Mesenchymal stem cell (in vitro differentiated cells and primary cell): ENCODE data around the gene POTEI.
"Not testable (repeated sequence)": the region's sequence is repeated elsewhere in the genome, so short reads cannot be mapped to it uniquely, and the experiment has no call there.

Experiments
- DNase-seq: peaks from one replicate; pipeline ENCODE4 v3.0.0-alpha.2; 2013
- H2AFZ ChIP-seq: one replicate; pipeline ENCODE4 v1.6.1; 2013; ENCODE audit warnings: low read depth, mild to moderate bottlenecking, control low read depth, inconsistent platforms, low read length, moderate library complexity
- H2AK5ac ChIP-seq: 2 replicates; pipeline ENCODE4 v1.6.1; 2013; ENCODE audit warnings: low read length, moderate library complexity, mild to moderate bottlenecking, inconsistent platforms; ENCODE audit not compliant: severe bottlenecking
- H2BK120ac ChIP-seq: one replicate; pipeline ENCODE4 v1.6.1; 2013; ENCODE audit warnings: low read depth, mild to moderate bottlenecking, inconsistent platforms, low read length, moderate library complexity
- H2BK12ac ChIP-seq, 2 experiments: one replicate each; pipeline ENCODE4 v1.6.1; 2013; ENCODE audit warnings: inconsistent platforms in 2 of 2, low read length in 2 of 2, mild to moderate bottlenecking in 2 of 2, moderate library complexity in 2 of 2, control low read depth in 1 of 2
- H2BK15ac ChIP-seq: one replicate; pipeline ENCODE4 v1.6.1; 2013; ENCODE audit warnings: mild to moderate bottlenecking, low read depth, inconsistent platforms; ENCODE audit not compliant: poor library complexity, severe bottlenecking
- H2BK5ac ChIP-seq: 2 replicates; pipeline ENCODE4 v1.6.1; 2013; ENCODE audit warnings: low read depth, mild to moderate bottlenecking, low read length, control low read depth, inconsistent platforms; ENCODE audit not compliant: poor library complexity, severe bottlenecking
- H3K14ac ChIP-seq, 2 experiments: one replicate each; pipeline ENCODE4 v1.6.1; 2013; ENCODE audit warnings: inconsistent platforms in 2 of 2, low read length in 2 of 2, control low read depth in 1 of 2, mild to moderate bottlenecking in 1 of 2, moderate library complexity in 1 of 2
- H3K18ac ChIP-seq, 2 experiments: one replicate each; pipeline ENCODE4 v1.6.1; 2013; ENCODE audit warnings: inconsistent platforms in 2 of 2, low read length in 2 of 2, control low read depth in 1 of 2, low read depth in 1 of 2, mild to moderate bottlenecking in 1 of 2
- H3K23ac ChIP-seq, 2 experiments: one replicate each; pipeline ENCODE4 v1.6.1; 2013; ENCODE audit warnings: inconsistent platforms in 2 of 2, low read length in 2 of 2, mild to moderate bottlenecking in 2 of 2, moderate library complexity in 2 of 2, control low read depth in 1 of 2
- H3K27ac ChIP-seq: 2 replicates; pipeline ENCODE4 v1.5.1; 2013; ENCODE audit warnings: mild to moderate bottlenecking, moderate library complexity, low read length, control low read depth, inconsistent platforms; ENCODE audit not compliant: poor library complexity, severe bottlenecking
- H3K27me3 ChIP-seq, 2 experiments: 2 replicates each; pipeline versions ENCODE4 v1.6.1 to v1.7.0; 2013; ENCODE audit warnings: low read length in 2 of 2, mild to moderate bottlenecking in 2 of 2, moderate library complexity in 2 of 2, control low read depth in 1 of 2, inconsistent platforms in 1 of 2; ENCODE audit not compliant: control insufficient read depth in 1 of 2, insufficient read depth in 1 of 2
- H3K36me3 ChIP-seq, 2 experiments: 2 replicates each; pipeline versions ENCODE4 v1.6.1 to v1.7.0; 2013; ENCODE audit warnings: low read length in 2 of 2, control low read depth in 1 of 2, inconsistent platforms in 1 of 2, low read depth in 1 of 2, mild to moderate bottlenecking in 1 of 2; ENCODE audit not compliant: insufficient read depth in 2 of 2, control insufficient read depth in 1 of 2
- H3K4ac ChIP-seq, 2 experiments: one replicate each; pipeline ENCODE4 v1.6.1; 2013; ENCODE audit warnings: inconsistent platforms in 2 of 2, low read length in 2 of 2, mild to moderate bottlenecking in 2 of 2, moderate library complexity in 2 of 2, control low read depth in 1 of 2, low read depth in 1 of 2
- H3K4me1 ChIP-seq: 2 replicates; pipeline ENCODE4 v1.6.1; 2013; ENCODE audit warnings: low read depth, low read length, control low read depth; ENCODE audit not compliant: control insufficient read depth, insufficient read depth
- H3K4me2 ChIP-seq: 2 replicates; pipeline ENCODE4 v1.6.1; 2013; ENCODE audit warnings: low read length, mild to moderate bottlenecking, inconsistent platforms; ENCODE audit not compliant: poor library complexity, severe bottlenecking
- H3K4me3 ChIP-seq, 2 experiments: 2 replicates each; pipeline versions ENCODE4 v1.5.1 to v1.7.0; 2013; ENCODE audit warnings: low read length in 2 of 2, mild to moderate bottlenecking in 2 of 2, control low read depth in 1 of 2, low read depth in 1 of 2; ENCODE audit not compliant: insufficient read depth in 1 of 2
- H3K79me1 ChIP-seq: replicated peaks from 2 replicates; pipeline ENCODE4 v1.6.1; 2013; ENCODE audit warnings: mild to moderate bottlenecking, control low read depth, low read length, inconsistent platforms; ENCODE audit not compliant: poor library complexity, severe bottlenecking
- H3K9ac ChIP-seq: 2 replicates; pipeline ENCODE4 v1.7.0; 2013; ENCODE audit warnings: mild to moderate bottlenecking, low read length, moderate library complexity
- H3K9me3 ChIP-seq: 2 replicates; pipeline ENCODE4 v1.7.0; 2013; ENCODE audit warnings: mild to moderate bottlenecking, low read length; ENCODE audit not compliant: control insufficient read depth
- H4K8ac ChIP-seq: one replicate; pipeline ENCODE4 v1.6.1; 2013; ENCODE audit warnings: inconsistent platforms, mild to moderate bottlenecking, low read length, moderate library complexity
- H4K91ac ChIP-seq: one replicate; pipeline ENCODE4 v1.6.1; 2013; ENCODE audit warnings: mild to moderate bottlenecking, low read length, inconsistent platforms
- WGBS: methylation state at CpG from one replicate; pipeline ENCODE4 v1.1.7; 2013; ENCODE audit warnings: mixed read lengths; 5-methylcytosine and 5-hydroxymethylcytosine counted together

The POTEI gene

DNA sequence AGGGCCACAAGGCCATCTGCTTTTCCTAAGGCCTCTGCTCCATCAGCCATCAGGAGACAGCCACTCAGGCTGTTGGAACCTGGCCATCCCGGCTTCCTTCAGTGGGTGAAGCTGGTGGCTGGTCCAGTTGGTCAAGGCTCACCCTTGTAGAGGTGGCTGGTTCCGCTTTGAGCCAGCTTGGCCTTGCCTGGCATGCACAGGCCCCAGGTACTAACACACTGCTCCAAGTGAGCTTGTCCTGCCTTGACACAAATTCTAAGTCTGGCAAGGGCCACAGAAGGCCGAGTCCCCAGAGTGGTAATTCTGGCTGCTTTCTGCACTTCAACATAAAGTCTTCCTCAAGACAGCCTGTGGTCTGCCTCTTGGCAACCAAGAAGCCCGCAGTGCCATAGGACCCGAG lies 56.2 kb downstream of the POTEI start:
- not testable (repeated sequence) for H3K27ac ChIP-seq, H3K27me3 ChIP-seq, H2BK5ac ChIP-seq, H4K8ac ChIP-seq, H2BK12ac ChIP-seq, H3K9ac ChIP-seq, DNase-seq, H3K4me1 ChIP-seq, H3K79me1 ChIP-seq, H2BK15ac ChIP-seq, H3K9me3 ChIP-seq, H2AK5ac ChIP-seq, H3K23ac ChIP-seq, H2BK120ac ChIP-seq, H2AFZ ChIP-seq, H3K4ac ChIP-seq, H3K36me3 ChIP-seq, H3K14ac ChIP-seq, H3K18ac ChIP-seq, H3K4me2 ChIP-seq, H4K91ac ChIP-seq, H3K4me3 ChIP-seq
- WGBS = 60% methylated on average over 2 of the region's 5 CpGs

DNA sequence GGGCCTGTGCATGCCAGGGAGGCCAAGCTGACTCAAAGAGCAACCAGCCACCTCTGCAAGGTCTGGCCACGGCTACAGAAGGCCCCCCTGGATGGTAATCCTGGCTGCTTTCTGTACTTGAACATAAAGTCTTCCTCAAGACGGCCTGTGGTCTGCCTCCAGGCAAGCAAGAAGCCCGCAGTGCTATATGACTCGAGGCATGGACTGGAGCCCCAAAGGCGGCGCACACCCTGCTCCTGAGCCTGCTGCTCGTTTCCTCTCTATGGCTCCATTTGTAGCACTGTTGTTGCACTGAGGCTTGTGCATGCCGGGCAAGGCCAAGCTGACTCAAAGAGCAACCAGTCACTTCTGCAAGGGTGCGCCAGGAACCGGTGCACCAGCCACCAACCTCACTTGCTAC lies 57.3 kb downstream of the POTEI start:
- not testable (repeated sequence) for H3K4me3 ChIP-seq, H3K18ac ChIP-seq, H2AFZ ChIP-seq, H3K36me3 ChIP-seq, H4K91ac ChIP-seq, H2AK5ac ChIP-seq, H3K4me2 ChIP-seq, H3K9me3 ChIP-seq, H4K8ac ChIP-seq, H3K14ac ChIP-seq, H3K79me1 ChIP-seq, H2BK5ac ChIP-seq, DNase-seq, H3K4me1 ChIP-seq, H3K27me3 ChIP-seq, H2BK120ac ChIP-seq, H2BK12ac ChIP-seq, H3K4ac ChIP-seq, H3K27ac ChIP-seq, H3K9ac ChIP-seq, H3K23ac ChIP-seq, H2BK15ac ChIP-seq
- 60% methylated on average over 2 of the region's 10 CpGs for WGBS

DNA sequence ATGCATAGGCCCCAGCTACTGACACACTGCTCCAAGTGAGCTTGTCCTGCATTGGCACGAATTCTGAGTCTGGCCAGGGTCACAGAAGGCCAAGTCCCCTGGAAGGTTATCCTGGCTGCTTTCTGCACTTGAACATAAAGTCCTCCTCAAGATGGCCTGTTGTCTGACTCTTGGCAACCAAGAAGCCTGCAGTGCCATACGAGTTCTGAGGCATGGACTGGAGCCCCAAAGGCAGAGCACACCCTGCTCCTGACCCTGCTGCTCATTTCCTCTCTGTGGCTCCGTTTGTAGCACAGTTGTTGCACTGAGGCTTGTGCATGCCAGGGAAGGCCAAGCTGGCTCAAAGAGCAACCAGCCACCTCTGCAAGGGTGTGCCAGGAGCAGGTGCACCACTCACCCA lies 57.9 kb downstream of the POTEI start:
- H2BK120ac ChIP-seq, H3K9ac ChIP-seq, H3K36me3 ChIP-seq, H3K4me3 ChIP-seq, H4K91ac ChIP-seq, DNase-seq, H3K79me1 ChIP-seq, H3K27ac ChIP-seq, H2AFZ ChIP-seq, H4K8ac ChIP-seq, H3K4ac ChIP-seq, H2BK15ac ChIP-seq, H3K14ac ChIP-seq, H3K4me2 ChIP-seq, H3K23ac ChIP-seq, H3K18ac ChIP-seq, H2BK12ac ChIP-seq, H3K9me3 ChIP-seq, H2BK5ac ChIP-seq, H3K4me1 ChIP-seq, H3K27me3 ChIP-seq, H2AK5ac ChIP-seq: not testable (repeated sequence)
- 28% methylated on average over 2 of the region's 3 CpGs for WGBS

DNA sequence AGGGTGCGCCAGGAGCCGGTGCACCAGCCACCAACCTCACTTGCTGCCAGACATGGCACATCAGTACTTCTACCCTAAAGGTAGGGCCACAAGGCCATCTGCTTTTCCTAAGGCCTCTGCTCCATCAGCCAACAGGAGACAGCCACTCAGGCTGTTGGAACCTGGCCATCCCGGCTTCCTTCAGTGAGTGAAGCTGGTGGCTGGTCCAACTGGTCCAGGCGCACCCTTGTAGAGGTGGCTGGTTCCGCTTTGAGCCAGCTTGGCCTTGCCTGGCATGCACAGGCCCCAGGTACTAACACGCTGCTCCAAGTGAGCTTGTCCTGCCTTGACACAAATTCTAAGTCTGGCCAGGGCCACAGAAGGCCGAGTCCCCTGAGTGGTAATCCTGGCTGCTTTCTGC lies 58.8 kb downstream of the POTEI start:
- H3K27ac ChIP-seq, H3K79me1 ChIP-seq, H2BK5ac ChIP-seq, H3K4me3 ChIP-seq, H3K23ac ChIP-seq, DNase-seq, H2BK12ac ChIP-seq, H2BK15ac ChIP-seq, H2AFZ ChIP-seq, H3K9ac ChIP-seq, H3K18ac ChIP-seq, H3K4me2 ChIP-seq, H2AK5ac ChIP-seq, H3K36me3 ChIP-seq, H4K8ac ChIP-seq, H4K91ac ChIP-seq, H2BK120ac ChIP-seq, H3K4me1 ChIP-seq, H3K4ac ChIP-seq, H3K14ac ChIP-seq, H3K9me3 ChIP-seq, H3K27me3 ChIP-seq: not testable (repeated sequence)
- 68% methylated on average over 2 of the region's 7 CpGs for WGBS
